Bronchial epithelial cell (primary cell): Measurements from ENCODE around the gene PCGF3. TPM values are rescaled to one million over a fixed set of nuclear protein-coding genes. Genes with fewer than 3 reads are reported as not detected.

ENCODE experiments used
- DNase-seq: peaks from one replicate; pipeline ENCODE4 v3.0.0-alpha.2; 2010; ENCODE audit warnings: low read depth
- FAIRE-seq: peaks from 2 replicates; lab custom pipeline; 2011; peaks lifted over from hg19 to GRCh38; lab: Jason Lieb, UNC
- H3K27me3 ChIP-seq: 2 replicates; pipeline ENCODE4 v1.5.1; 2011; ENCODE audit warnings: low read length; ENCODE audit not compliant: control insufficient read depth, insufficient read depth
- H3K36me3 ChIP-seq: 2 replicates; pipeline ENCODE4 v1.5.1; 2011; ENCODE audit warnings: low read length; ENCODE audit not compliant: control insufficient read depth, insufficient read depth
- H3K4me3 ChIP-seq: 2 replicates; pipeline ENCODE4 v1.5.1; 2011; ENCODE audit warnings: mild to moderate bottlenecking, low read depth, low read length, control low read depth
- total RNA-seq: library from RNA; depleted of rRNA; stranded (reverse); fragments of >200 nt; gene quantifications from 2 replicates; pipeline ENCODE4 v1.2.1, GENCODE V29; 2014
- TF ChIP-seq, protein P1 (sequence below): IDR thresholded peaks from 2 replicates; pipeline ENCODE4 v1.5.1; 2011; ENCODE audit warnings: mild to moderate bottlenecking, moderate library complexity, low read length, control low read depth, inconsistent platforms; ENCODE audit not compliant: insufficient read depth, severe bottlenecking

PCGF3 gene
- total RNA-seq, 1 donor from 2014 or later: 30.5 TPM

DNA sequence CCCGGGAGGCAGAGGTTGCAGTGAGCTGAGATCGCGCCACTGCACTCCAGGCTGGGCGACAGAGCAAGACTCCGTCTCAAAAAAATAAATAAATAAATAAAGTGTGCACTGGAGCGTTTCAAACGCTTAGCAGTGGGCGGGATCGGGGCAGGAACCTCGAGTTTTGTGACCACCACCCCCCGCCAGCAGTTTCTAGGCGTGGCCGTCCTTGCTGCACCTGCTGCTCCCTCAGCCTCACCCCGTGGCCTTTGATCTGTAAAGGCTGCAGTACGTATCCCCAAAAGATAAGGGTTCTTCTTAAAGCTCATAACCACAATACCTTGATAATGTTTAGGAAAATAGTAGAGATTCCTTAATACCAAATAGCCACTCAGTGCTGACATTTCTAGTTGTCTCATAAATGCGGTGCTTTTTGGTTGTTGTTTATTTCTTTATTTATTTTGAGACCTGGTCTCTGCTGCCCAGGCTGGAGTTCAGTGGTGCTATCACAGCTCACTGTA, 33.2 kb downstream of the PCGF3 start:
- peaks cover 18% of the 10 kb centered on the region for H3K36me3 ChIP-seq
- H3K4me3 ChIP-seq: no peak overlapping the region
- TF ChIP-seq, protein P1, sequence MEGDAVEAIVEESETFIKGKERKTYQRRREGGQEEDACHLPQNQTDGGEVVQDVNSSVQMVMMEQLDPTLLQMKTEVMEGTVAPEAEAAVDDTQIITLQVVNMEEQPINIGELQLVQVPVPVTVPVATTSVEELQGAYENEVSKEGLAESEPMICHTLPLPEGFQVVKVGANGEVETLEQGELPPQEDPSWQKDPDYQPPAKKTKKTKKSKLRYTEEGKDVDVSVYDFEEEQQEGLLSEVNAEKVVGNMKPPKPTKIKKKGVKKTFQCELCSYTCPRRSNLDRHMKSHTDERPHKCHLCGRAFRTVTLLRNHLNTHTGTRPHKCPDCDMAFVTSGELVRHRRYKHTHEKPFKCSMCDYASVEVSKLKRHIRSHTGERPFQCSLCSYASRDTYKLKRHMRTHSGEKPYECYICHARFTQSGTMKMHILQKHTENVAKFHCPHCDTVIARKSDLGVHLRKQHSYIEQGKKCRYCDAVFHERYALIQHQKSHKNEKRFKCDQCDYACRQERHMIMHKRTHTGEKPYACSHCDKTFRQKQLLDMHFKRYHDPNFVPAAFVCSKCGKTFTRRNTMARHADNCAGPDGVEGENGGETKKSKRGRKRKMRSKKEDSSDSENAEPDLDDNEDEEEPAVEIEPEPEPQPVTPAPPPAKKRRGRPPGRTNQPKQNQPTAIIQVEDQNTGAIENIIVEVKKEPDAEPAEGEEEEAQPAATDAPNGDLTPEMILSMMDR: no peak
- no peak for FAIRE-seq
- H3K27me3 ChIP-seq: no peaks in the 10 kb centered on the region
- DNase-seq: no peak

- TF ChIP-seq, protein P1: no peak
- no peak overlapping the region for H3K4me3 ChIP-seq
- no peaks in the 10 kb centered on the region for H3K27me3 ChIP-seq
- DNase-seq (no peak), FAIRE-seq (no peak)
- H3K36me3 ChIP-seq: peaks cover 13% of the 10 kb centered on the region
Measured at GRCh38 chr4:739569-739968, 33.9 kb downstream of the PCGF3 start.

- FAIRE-seq: no peak
Measured at GRCh38 chr4:740011-740410, 34.4 kb downstream of the PCGF3 start.

GRCh38 chr4:740656-741282, 35.1 kb downstream of the PCGF3 start:
- FAIRE-seq (peak; percentile 86), DNase-seq (no peak)
- H3K27me3 ChIP-seq: no peaks in the 10 kb centered on the region
- H3K36me3 ChIP-seq: peaks cover 5% of the 10 kb centered on the region
- H3K4me3 ChIP-seq: no peak overlapping the region
- TF ChIP-seq, protein P1: no peak

More at GRCh38 chr4:740011-740410, 34.4 kb downstream of the PCGF3 start:
- Histone ChIP-seq H3K36me3 (peaks cover 9% of the 10 kb centered on the region), H3K27me3 (no peaks in the 10 kb centered on the region), H3K4me3 (no peak overlapping the region)
- DNase-seq: no peak
- TF ChIP-seq, protein P1: no peak

- peak; percentile 81 for FAIRE-seq
- Histone ChIP-seq H3K27me3 (no peaks in the 10 kb centered on the region), H3K4me3 (no peak overlapping the region), H3K36me3 (peaks cover 5% of the 10 kb centered on the region)
- DNase-seq: no peak
- TF ChIP-seq, protein P1: no peak
Measured at GRCh38 chr4:742096-742741, 36.6 kb downstream of the PCGF3 start.
